NCI-H526 treated with DMSO at 0.1 percent for 48 hours (cell line): ENCODE measurements around the gene LRTM1.

ENCODE experiments used
- DNase-seq: peaks from one replicate; lab custom pipeline; 2025; lab: John Stamatoyannopoulos, UW

The LRTM1 gene

DNA sequence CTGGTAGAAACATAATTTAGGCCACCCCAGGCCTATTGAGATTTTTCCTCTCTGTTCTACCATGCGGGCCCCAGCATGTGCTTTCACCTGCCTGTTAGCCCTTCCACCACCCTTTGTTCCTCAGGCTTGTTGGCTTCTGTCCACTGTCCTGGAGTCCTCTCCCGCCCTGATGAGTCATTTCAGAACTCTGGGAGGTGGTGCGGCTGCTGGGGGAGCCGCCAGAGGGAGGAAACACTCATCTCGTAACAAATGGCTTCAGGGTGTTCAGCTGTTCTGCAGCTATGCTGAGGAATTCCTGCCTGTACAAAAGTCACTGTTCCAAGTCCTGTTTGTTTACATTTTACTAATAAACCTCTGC lies 36.3 kb downstream of the LRTM1 start:
- DNase-seq, result no peak

DNA sequence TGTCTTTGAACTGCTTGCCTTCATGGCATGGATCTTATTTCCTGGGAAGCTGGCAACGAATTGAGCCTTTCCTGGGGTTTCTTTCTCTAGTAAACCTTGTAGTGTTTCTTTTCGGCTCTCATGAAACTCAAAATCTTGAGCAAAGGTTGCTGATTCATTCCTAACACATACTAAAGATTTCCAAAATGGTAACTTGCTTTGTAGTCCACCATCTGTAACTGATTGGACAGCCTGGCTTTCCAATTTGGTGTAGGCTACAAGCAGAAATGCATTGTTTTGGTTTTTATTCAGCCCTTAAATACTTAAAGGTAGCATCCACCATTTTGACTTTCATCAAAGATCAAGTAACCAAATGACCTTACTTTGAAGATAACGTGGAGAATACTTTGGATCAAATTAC lies 38.1 kb downstream of the LRTM1 start:
- no peak for DNase-seq

DNA sequence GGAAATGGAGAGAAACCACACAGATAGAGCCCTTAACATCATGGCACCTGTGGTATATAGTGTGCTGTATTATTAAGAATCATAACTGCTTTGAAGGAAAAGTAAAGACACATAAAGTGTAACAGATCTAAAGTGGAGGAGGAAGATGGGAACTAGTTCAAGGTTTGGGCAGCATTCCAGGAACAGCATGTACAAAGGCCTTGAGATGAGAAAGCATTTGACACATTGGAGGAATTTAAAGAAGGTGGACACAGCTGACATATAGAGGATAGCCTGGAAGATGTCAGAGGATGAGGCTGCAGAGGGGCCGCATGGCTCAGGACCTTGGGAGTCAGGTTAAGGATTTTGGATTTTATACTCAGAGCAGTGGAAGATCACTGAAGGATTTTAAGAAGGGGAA lies 39.0 kb downstream of the LRTM1 start:
- DNase-seq, result no peak

DNA sequence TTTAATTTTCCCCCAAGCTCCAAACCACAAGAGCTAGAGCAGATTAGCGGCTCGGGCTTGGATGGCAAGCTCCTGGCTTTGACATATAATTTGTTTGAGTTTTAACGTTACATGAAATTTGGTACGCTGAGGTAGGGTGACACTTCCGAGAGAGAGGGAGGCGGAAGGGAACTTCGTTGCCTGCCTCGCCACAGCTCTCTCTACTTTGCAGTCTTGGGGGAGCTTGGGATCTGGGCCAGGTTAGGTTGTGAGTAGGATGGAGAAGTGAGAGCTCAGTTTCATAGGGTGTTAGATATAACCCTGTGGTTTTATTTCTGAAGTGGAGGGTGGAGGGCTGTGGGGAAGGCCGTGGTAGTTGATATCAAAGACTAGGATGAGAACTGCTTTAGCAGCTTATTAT lies 39.7 kb downstream of the LRTM1 start:
- no peak for DNase-seq

DNA sequence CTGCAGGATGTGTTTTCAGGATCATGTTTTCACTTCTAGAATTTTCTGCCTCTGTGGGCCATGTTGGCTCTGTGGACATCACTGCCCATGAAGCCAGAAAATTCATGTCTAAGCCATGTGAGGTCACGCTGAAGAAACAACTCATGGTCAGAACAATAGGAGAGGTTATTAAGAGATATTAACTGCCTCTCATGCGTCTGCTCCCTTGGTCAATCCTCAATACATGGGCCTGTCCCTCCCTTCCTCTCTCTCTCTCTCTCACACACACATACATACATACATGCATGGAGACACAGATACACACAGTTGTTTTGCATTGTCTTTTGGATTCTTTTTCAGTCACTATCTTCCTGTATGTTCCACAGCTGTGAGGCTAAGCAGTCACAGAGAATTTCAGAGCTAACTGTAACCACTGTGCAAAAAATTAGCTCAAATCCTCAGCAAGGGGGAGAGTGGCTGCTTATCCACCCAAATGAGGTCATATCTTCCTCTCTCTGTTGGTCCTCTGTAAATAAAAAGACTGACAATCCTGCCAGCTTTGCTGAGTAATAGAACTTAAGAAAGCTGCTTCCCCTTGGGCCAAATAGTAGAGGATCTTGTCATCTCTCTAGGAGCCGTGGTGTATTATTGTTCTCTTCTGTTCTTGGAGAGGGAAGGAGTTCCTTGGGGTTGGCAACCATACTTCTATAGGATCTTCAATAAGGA lies 45.6 kb downstream of the LRTM1 start:
- no peak for DNase-seq

- DNase-seq, result no peak
Measured at GRCh38 chr3:54878145-54878544, 49.7 kb downstream of the LRTM1 start.

GRCh38 chr3:54877730-54878129 lies 50.1 kb downstream of the LRTM1 start:
- no peak for DNase-seq

- DNase-seq, result no peak
Measured at GRCh38 chr3:54876694-54877093, 51.2 kb downstream of the LRTM1 start.

DNA sequence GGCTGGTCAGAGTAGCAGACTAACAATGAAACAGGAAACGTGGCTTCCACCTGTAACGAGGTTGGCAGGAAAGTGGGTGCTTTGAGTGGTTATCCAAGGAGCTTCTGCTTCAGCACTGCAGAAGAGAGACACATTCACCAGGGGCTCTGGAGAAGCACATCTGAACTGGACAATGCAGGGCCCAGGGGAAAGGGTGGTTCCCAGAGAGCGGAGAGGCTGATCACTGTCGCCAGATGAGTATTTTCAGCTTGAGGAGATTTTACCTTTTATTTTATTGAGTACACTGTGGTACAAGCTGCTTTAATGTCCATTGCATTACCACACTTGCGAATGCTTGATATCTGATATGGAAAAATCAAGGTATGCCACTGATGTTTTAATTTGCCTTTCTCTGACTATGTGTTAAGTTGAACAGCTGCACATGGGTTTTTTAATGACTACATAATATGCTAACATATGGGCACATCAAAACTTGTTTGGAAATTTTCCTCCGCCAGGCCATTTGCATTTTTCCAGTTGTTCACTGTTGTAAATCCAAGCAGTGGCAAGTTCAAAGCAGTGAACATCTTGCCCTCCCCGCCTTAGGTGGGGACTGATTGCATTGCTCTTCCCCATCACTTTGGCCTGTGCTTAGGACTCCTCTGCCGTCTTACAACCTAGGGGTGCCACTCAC lies 52.1 kb downstream of the LRTM1 start:
- peak; percentile 41 for DNase-seq

GRCh38 chr3:54874816-54875556 lies 52.9 kb downstream of the LRTM1 start:
- no peak for DNase-seq

- no peak for DNase-seq
Measured at GRCh38 chr3:54873059-54874010, 54.5 kb downstream of the LRTM1 start.

DNA sequence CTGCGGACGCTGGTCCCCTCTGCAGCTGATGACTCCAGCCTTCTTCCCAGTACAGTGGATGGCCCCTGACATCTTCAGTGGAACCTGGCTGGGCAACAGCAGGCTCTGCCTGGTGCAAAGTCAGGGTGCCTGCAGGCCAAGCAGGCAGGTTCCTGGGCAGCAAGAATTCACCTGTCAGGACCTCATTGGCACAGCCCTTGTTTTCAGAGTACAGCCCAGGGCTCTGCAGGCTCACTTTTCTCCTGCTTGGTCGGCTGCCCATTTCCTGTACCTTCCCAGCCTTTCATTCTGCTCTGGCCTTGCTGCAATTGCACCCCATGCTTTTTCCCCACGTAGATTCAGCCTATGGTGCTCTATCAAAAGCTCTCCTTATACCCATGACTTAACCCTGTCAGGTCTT lies 56.0 kb downstream of the LRTM1 start:
- DNase-seq, result no peak

DNA sequence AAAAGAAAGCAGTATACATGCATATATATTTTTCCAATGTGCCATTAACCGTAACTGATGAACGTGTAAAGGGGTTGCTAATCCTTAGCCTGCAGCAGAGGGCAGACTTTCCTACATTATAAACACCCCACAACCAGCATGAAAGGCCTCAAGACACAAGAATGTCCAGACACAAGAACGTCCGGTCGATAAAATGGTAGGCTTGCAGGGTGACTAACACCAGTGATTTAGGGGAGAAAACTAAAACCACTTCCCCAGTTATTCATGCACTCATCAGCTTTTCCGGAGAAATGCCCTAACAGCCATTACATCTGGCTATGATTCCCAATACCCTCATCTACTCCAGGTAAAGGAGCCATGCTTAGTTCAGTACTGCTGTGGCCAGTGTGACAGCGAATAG lies 57.4 kb downstream of the LRTM1 start:
- peak; percentile 18 for DNase-seq
